Stimulated activated CD4-positive, alpha-beta T cell treated with anti-CD3 and anti-CD28 coated beads, Interleukin-1b, Interleukin-23, amount 100 ng/mL, for 48 hours (primary cell): ENCODE data around the gene OSGIN1.
A peak's percentile ranks its signal among the peaks of the same experiment; 100 is the strongest.
"Not testable (repeated sequence)": the region's sequence is repeated elsewhere in the genome, so short reads cannot be mapped to it uniquely, and the experiment has no call there.

ENCODE experiments used
- DNase-seq: peaks from one replicate; pipeline ENCODE4 v3.0.0-alpha.2; 2020

OSGIN1 gene

GRCh38 chr16:83926726-83927397 is 26.2 kb upstream of the OSGIN1 start:
- DNase-seq, result peak; percentile 58

GRCh38 chr16:83928341-83929055 is 24.5 kb upstream of the OSGIN1 start:
- DNase-seq, result no peak

DNA sequence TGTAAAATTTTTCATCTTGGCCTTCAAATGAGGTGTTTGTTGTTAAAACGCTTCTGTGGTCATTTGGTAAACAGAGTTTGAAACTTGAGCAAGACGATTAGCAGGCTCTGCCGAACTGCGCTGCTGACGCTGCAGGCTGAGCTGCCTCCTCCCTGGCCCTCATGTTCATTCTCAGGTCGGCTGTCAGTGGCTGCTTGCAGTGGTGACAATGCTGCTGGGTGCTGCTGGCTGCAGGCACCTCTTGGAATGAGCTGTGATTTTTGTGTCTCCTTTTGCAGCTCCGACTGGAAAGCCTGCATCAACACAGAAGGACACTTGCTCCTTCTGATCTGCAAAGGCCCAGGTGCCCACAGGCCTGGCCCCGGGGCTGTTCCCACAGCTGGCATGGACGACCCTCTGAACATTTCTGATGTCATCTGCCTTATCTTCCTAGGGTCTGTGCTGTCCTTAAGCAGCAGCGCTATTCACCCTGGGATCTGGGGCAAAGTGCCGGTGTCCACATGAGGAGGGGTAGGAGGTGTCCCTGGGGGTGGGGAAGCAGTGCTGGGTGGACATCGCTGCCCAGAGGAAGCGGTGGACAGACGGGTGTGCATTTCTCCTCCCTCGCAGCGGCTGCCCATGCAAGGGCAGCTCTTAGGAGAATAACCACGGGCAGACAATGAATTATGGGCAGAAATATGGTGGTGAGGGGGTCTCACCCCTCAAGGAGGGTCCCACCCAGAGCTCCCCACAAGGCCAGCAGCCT is 23.1 kb upstream of the OSGIN1 start:
- no peak for DNase-seq

DNA sequence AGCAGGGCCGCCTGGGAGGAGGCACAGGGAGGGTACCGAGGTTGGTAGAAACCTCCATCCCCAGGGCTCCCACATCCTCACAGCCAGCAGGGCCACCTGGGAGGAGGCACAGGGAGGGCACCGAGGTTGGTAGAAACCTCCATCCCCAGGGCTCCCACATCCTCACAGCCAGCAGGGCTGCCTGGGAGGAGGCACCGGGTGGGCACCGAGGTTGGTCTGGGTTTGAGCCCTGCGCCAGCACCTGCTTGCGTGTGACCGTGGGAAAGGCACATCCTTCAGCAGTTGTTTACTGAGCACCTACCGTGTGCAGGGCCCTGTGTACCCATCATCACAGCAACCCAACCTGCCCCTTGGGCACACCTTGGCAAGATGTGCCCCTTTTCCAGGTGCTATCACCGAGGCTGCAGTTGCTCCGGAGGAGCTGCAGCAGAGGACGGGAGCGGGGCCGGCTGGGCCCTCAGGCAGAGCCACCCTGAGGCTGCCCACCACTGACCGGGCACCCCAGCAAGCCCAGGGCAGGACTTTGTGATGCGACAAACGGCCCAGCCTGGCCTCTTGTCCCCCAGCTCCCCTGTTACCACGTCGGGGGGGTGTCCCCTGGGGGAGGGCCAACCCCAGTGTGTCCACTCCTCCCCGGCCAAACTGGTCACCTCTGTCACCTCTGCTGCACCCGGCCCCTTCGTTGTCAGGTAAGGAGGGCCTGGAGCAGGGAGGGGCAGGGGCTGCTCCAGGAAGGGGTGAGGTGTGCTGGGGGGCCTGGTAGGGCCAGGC is 22.1 kb upstream of the OSGIN1 start:
- no peak for DNase-seq

- no peak for DNase-seq
These were observed 21.5 kb upstream of the OSGIN1 start for GRCh38 chr16:83931556-83931955.

GRCh38 chr16:83932304-83932703 is 20.7 kb upstream of the OSGIN1 start:
- no peak for DNase-seq

GRCh38 chr16:83932955-83933673 is 19.9 kb upstream of the OSGIN1 start:
- no peak for DNase-seq

DNA sequence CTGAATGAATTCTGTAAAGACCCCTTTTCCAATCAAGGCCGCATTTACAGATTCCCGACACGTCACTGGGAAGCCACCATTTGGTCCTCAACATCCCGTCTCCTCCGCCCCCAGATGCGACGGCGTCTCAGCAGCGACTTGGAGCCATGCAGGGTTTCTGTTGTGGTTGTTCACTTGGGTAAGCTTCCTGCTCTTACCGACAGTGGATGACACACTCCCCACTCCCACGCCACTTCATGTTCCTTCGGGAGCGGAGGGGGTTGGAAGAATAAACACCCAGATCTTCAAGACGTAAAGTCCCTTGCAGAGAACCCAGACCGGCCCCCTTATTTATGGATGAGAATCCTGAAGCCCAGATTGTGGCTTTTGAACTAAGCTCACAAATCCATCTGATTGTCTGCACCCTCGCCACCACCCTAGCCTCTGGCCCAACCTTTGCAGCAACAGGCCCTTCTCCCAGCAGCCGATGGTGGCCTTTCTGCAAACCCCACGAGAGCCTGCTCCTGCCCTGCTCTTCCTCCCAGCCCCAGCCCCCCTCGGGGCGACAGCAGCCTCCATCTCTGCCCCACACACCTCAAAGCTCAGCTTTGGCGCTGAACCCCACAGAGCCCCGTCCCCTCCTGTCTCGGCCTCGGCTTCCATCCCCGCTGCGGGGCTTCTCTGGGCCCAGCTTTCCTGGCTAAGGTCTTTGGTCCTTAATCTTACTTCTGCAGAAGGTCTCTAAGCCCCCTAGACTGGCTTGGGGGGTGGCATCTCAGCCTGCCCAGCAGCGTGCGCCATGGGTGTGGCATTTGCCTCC is 19.0 kb upstream of the OSGIN1 start:
- no peak for DNase-seq

- no peak for DNase-seq
These were observed 18.4 kb upstream of the OSGIN1 start for GRCh38 chr16:83934684-83934977.

- DNase-seq, result no peak
These were observed 17.8 kb upstream of the OSGIN1 start for GRCh38 chr16:83935005-83935857.

- no peak for DNase-seq
These were observed 17.2 kb upstream of the OSGIN1 start for GRCh38 chr16:83935858-83936255.

DNA sequence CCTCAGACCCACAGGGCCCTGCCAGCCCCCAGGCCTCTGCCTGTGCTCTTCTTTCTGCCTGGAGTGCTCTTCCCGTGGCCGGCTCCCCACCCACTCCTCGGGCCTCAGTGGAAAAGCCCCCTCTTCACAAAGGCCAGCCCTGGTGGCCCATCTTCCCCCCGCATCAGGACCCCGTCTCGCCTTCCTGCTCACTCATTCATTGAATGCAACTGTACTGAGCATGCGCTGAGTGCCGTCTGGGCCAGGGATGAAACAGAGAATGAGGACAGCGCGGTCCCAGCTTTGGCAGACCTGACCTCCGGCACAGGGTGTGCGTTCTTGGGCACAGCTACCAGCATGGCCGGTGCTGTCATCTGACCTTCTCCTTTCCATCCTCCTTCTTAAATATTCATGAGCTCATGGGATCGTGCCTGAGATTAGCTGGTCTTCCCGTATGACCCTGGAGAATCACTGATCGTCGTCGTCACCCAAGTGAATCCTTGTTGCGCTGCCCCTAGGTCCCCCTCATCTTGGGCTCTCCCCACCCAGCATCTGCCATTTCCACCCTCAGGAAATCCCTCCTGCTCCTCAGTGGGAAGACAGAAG is 16.4 kb upstream of the OSGIN1 start:
- no peak for DNase-seq

GRCh38 chr16:83937267-83937666 is 15.8 kb upstream of the OSGIN1 start:
- no peak for DNase-seq

DNA sequence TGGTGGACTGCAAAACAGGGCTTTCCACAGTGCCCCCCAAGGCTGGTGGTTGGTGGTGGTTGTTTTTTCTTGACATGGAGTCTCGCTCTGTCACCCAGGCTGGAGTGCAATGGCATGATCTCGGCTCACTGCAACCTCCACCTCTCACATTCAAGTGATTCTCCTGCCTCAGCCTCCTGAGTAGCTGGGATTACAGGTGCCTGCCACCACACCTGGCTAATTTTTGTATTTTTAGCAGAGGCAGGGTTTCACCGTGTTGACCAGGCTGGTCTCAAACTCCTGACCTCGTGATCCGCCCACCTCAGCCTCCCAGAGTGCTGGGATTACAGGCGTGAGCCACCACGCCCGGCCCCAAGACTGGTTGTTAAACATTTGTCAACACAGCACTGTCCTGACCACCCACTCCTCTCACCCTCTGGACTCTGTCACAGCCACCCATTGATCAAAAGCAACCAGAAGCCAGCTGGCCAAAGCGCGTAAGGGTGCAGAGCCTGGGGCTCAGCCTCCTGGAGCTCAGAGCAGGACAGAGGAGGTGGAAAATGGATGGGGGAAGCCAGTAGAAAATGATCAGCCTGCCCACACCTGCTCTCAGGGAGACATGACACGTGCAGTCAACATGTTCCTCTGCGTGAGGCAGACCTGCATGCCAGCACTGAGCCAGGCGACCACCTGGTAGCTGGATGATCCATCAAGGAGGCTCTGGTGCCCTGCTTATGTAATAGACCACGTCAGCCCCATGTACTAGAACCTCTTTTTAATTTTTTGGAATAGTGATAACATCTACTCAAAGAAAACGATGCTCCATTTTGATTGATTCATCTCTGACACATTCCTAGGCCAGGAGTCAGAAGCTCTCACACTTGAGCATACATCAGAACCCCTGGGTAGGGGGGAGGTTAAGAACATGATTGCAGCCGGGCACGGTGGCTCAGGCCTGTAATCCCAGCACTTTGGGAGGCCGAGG is 14.8 kb upstream of the OSGIN1 start:
- no peak for DNase-seq

DNA sequence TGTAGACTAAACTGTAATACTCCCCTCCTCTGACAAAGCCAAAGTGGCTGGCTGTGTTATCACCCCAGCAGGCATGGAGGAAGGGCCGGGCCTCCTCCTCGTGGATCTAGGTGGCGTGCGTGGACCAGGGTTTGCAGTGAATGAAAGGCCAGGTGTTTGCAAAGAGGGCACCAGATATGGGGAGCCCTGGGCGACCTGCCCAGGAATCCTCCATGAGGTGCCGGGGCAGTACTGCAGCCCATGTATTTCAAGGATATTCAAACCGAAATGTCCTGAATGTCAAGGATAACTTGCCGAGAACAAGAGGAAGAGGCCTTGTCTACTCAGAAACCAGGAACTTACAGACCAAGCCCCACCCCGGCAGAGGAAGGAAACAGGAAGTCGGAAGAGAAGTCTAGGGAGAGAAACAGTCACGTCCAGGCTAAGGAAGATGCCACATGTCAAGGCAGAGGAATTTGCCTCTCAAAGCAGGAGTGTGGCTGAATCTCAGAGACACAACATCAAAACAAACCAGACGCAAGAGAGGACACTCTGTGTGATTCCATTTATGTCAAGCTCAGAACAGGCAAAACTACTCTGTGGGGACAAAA is 13.7 kb upstream of the OSGIN1 start:
- DNase-seq, result no peak

DNA sequence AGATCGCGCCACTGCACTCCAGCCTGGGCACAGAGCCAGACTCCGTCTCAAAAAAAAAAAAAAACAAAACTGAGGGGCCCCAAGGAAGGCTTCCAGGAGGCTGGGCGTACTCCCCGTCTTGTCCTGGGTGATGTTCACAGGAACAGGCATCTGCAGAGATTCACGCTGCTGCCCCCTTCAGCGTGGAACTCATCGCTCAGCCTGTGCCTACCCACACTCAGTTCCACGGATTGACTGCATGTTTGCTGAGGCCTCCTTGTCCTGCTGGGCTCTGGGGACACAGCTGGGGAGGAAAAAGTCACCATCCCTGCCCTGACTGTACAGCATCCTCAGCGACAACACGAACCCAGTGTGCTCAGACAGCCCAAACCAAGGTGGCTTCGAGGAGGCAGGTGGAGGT is 12.9 kb upstream of the OSGIN1 start:
- DNase-seq, result no peak

- no peak for DNase-seq
These were observed 12.2 kb upstream of the OSGIN1 start for GRCh38 chr16:83940630-83941378.

GRCh38 chr16:83941546-83941945 is 11.5 kb upstream of the OSGIN1 start:
- not testable (repeated sequence) for DNase-seq
